Neural progenitor cell (in vitro differentiated cells): Measurements from ENCODE around the gene GABPB2. TPM values are rescaled to one million over a fixed set of nuclear protein-coding genes. Genes with fewer than 3 reads are reported as not detected.

Experiments used
- DNase-seq: peaks from one replicate; pipeline ENCODE4 v3.0.0-alpha.2; 2016; ENCODE audit warnings: low spot score
- H2AFZ ChIP-seq: fragments of 200-600 bp; sonication (generic); replicated peaks from 2 replicates; pipeline ENCODE4 v1.6.1; 2016; ENCODE audit warnings: antibody characterized with exemption
- H3F3A ChIP-seq: fragments of 200-600 bp; sonication (generic); 2 replicates; pipeline ENCODE4 v1.6.1; 2016; ENCODE audit warnings: antibody characterized with exemption, low read depth
- H3K27ac ChIP-seq: fragments of 200-600 bp; sonication (generic); 2 replicates; pipeline ENCODE4 v1.5.1; 2016; ENCODE audit warnings: mild to moderate bottlenecking
- H3K27me3 ChIP-seq: fragments of 200-600 bp; sonication (generic); 2 replicates; pipeline ENCODE4 v1.6.1; 2016; ENCODE audit warnings: mild to moderate bottlenecking, moderate library complexity
- H3K36me3 ChIP-seq: fragments of 200-600 bp; sonication (generic); 2 replicates; pipeline ENCODE4 v1.5.1; 2016
- H3K4me1 ChIP-seq: fragments of 200-600 bp; sonication (generic); 2 replicates; pipeline ENCODE4 v1.6.1; 2016; ENCODE audit warnings: mixed run types
- H3K4me2 ChIP-seq: fragments of 200-600 bp; sonication (generic); 2 replicates; pipeline ENCODE4 v1.6.1; 2016
- H3K4me3 ChIP-seq: fragments of 200-600 bp; sonication (generic); 2 replicates; pipeline ENCODE4 v1.5.1; 2016
- H3K79me2 ChIP-seq: fragments of 200-600 bp; sonication (generic); 2 replicates; pipeline ENCODE4 v1.6.1; 2016; ENCODE audit warnings: low read depth
- H3K9ac ChIP-seq: fragments of 200-600 bp; sonication (generic); 2 replicates; pipeline ENCODE4 v1.6.1; 2016
- H3K9me3 ChIP-seq: fragments of 200-600 bp; sonication (generic); 2 replicates; pipeline ENCODE4 v1.5.1; 2016; ENCODE audit warnings: low read depth
- H4K20me1 ChIP-seq: fragments of 200-600 bp; sonication (generic); 2 replicates; pipeline ENCODE4 v1.6.1; 2016; ENCODE audit warnings: low read depth
- H3K27ac Mint-ChIP-seq: 3 replicates; pipeline ENCODE4 v1.8.0; 2021; ENCODE audit warnings: mixed read lengths
- H3K27me3 Mint-ChIP-seq: 2 replicates; pipeline ENCODE4 v1.8.0; 2022; ENCODE audit warnings: low read depth, mild to moderate bottlenecking, inconsistent platforms, moderate library complexity, mixed read lengths; ENCODE audit not compliant: insufficient read depth
- H3K36me3 Mint-ChIP-seq: 3 replicates; pipeline ENCODE4 v1.8.0; 2021; ENCODE audit warnings: mixed read lengths
- H3K4me1 Mint-ChIP-seq: 3 replicates; pipeline ENCODE4 v1.8.0; 2021; ENCODE audit warnings: mixed read lengths
- H3K4me3 Mint-ChIP-seq: 3 replicates; pipeline ENCODE4 v1.8.0; 2021; ENCODE audit warnings: mild to moderate bottlenecking, moderate library complexity, mixed read lengths
- H3K9me3 Mint-ChIP-seq: 3 replicates; pipeline ENCODE4 v1.8.0; 2020; ENCODE audit warnings: mixed read lengths
- CTCF ChIP-seq: fragments of 200-600 bp; sonication (generic); IDR thresholded peaks from 2 replicates; pipeline ENCODE4 v1.5.1; 2017; ENCODE audit warnings: antibody characterized with exemption, mild to moderate bottlenecking
- EZH2 ChIP-seq: fragments of 200-600 bp; sonication (generic); IDR thresholded peaks from 2 replicates; pipeline ENCODE4 v1.6.1; 2017; ENCODE audit warnings: antibody characterized with exemption, mild to moderate bottlenecking, moderate library complexity
- EZH2phosphoT487 ChIP-seq: fragments of 200-600 bp; sonication (generic); IDR thresholded peaks from 2 replicates; pipeline ENCODE4 v1.6.1; 2017; ENCODE audit warnings: antibody characterized with exemption
- small RNA-seq: library from RNA; depleted of rRNA; stranded (forward); fragments of <200 nt; gene quantifications from one replicate; pipeline ENCODE3, GENCODE V24; 2015
- total RNA-seq: library from RNA; depleted of rRNA; stranded (reverse); fragments of >200 nt; gene quantifications from 2 replicates; pipeline ENCODE4 v1.2.3, GENCODE V29; 2015; ENCODE audit warnings: low replicate concordance

GABPB2 gene
- total RNA-seq, 1 donor from 2014 or later, result 6.9 TPM

GRCh38 chr1:151166505-151166956 lies 96.0 kb downstream of the GABPB2 start:
- H3K27me3 Mint-ChIP-seq, result peaks cover 4% of the 10 kb centered on the region
- H3K36me3 Mint-ChIP-seq, result peaks cover 11% of the 10 kb centered on the region
- H4K20me1 ChIP-seq, result no peaks in the 10 kb centered on the region

GRCh38 chr1:151167116-151167515 lies 96.6 kb downstream of the GABPB2 start:
- Histone ChIP-seq H2AFZ (no peak overlapping the region), H3K4me3 (peak overlapping the region; percentile 89), H3K4me1 (peaks cover 10% of the 10 kb centered on the region), H3F3A (peaks cover 32% of the 10 kb centered on the region), H3K27me3 (no peaks in the 10 kb centered on the region), H4K20me1 (no peaks in the 10 kb centered on the region), H3K36me3 (no peaks in the 10 kb centered on the region), H3K9ac (no peak overlapping the region), H3K9me3 (no peaks in the 10 kb centered on the region), H3K4me2 (peak overlapping the region; percentile 88), H3K79me2 (peaks cover 26% of the 10 kb centered on the region), H3K27ac (no peak overlapping the region)
- Mint-ChIP-seq H3K36me3 (peaks cover 6% of the 10 kb centered on the region), H3K9me3 (no peaks in the 10 kb centered on the region), H3K27me3 (peaks cover 4% of the 10 kb centered on the region), H3K27ac (no peak overlapping the region), H3K4me1 (peaks cover 19% of the 10 kb centered on the region), H3K4me3 (peak overlapping the region; percentile 93)
- TF ChIP-seq EZH2 (no peak), CTCF (no peak), EZH2phosphoT487 (no peak)
- DNase-seq, result no peak

More at GRCh38 chr1:151166505-151166956, 96.0 kb downstream of the GABPB2 start:
- Mint-ChIP-seq H3K4me1 (peaks cover 19% of the 10 kb centered on the region), H3K4me3 (peak overlapping the region; percentile 93), H3K9me3 (no peaks in the 10 kb centered on the region), H3K27ac (peak overlapping the region; percentile 43)
- Histone ChIP-seq H3F3A (peaks cover 32% of the 10 kb centered on the region), H3K4me1 (peaks cover 10% of the 10 kb centered on the region), H3K4me2 (peak overlapping the region; percentile 88), H3K9me3 (no peaks in the 10 kb centered on the region), H3K4me3 (peak overlapping the region; percentile 89), H3K79me2 (peaks cover 26% of the 10 kb centered on the region), H3K27ac (no peak overlapping the region), H3K9ac (peak overlapping the region; percentile 92), H3K36me3 (no peaks in the 10 kb centered on the region), H2AFZ (peak overlapping the region; percentile 97), H3K27me3 (no peaks in the 10 kb centered on the region)
- peak; percentile 67 for DNase-seq
- no peak for TF ChIP-seq CTCF
- TF ChIP-seq EZH2phosphoT487, result no peak

DNA sequence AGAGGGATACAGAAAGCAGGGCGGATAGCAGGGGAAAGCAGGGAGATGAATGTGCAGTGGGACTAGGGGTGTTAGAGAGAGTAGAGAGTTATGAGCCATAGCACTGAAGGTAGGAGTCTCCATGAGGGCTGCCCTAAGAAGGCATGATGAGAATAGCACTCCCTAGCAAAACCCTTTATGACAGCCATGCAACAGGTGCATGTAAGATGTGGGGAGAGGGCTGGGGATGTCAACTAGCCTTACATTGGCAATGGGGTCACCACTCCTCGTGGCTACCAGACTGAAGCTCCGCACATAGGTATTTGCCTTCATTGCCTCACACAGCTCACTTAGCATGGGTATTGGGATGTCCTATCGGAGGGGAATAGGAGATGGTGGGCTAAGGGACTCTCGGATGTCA lies 100.6 kb downstream of the GABPB2 start:
- no peak for TF ChIP-seq CTCF
- no peak for TF ChIP-seq EZH2phosphoT487
- TF ChIP-seq EZH2, result no peak
- H3K9me3 Mint-ChIP-seq, result no peaks in the 10 kb centered on the region

More for the DNA sequence above, 100.6 kb downstream of the GABPB2 start:
- H3K4me2 ChIP-seq, result no peak overlapping the region
- no peaks in the 10 kb centered on the region for H3K36me3 ChIP-seq
- no peak overlapping the region for H3K4me3 ChIP-seq
- H2AFZ ChIP-seq, result no peak overlapping the region
- no peak for DNase-seq
- Mint-ChIP-seq H3K4me1 (peaks cover 2% of the 10 kb centered on the region), H3K27ac (no peak overlapping the region), H3K36me3 (peaks cover 13% of the 10 kb centered on the region), H3K4me3 (no peak overlapping the region), H3K27me3 (peaks cover 2% of the 10 kb centered on the region)
- no peak overlapping the region for H3K27ac ChIP-seq
- no peak overlapping the region for H3K9ac ChIP-seq
- peaks cover 4% of the 10 kb centered on the region for H3K4me1 ChIP-seq
- no peaks in the 10 kb centered on the region for H3K27me3 ChIP-seq
- peaks cover 17% of the 10 kb centered on the region for H3F3A ChIP-seq
- H3K9me3 ChIP-seq, result no peaks in the 10 kb centered on the region
- no peaks in the 10 kb centered on the region for H4K20me1 ChIP-seq
- peaks cover 13% of the 10 kb centered on the region for H3K79me2 ChIP-seq

Small RNAs within 50 kb of the gene (small RNA-seq; reads per million reads assigned to genes)
- gene RNU6-884P, result not detected

Other genes with a start within 250 kb of the GABPB2 start
- gene ARNT, start 194.2 kb upstream of the GABPB2 start, total RNA-seq, result 34.9 and 39.0 TPM in 2 replicates
- gene CTXND2, start 183.6 kb upstream of the GABPB2 start, total RNA-seq, result not detected in 2 replicates
- 63.4 and 79.5 TPM in 2 replicates for gene SETDB1, start 144.4 kb upstream of the GABPB2 start, total RNA-seq
- 104 and 122 TPM in 2 replicates for gene CERS2, start 95.9 kb upstream of the GABPB2 start, total RNA-seq
- gene ANXA9, start 88.5 kb upstream of the GABPB2 start, total RNA-seq, result 0.77 TPM in 1 of 2 replicates, not detected in the other
- gene MINDY1, start 63.9 kb upstream of the GABPB2 start, total RNA-seq, result 8.5 and 15.8 TPM in 2 replicates
- gene PRUNE1, start 62.3 kb upstream of the GABPB2 start, total RNA-seq, result 27.0 and 33.0 TPM in 2 replicates
- gene BNIPL, start 34.2 kb upstream of the GABPB2 start, total RNA-seq, result 0.97 and 1.0 TPM in 2 replicates
- gene C1orf56, start 23.0 kb upstream of the GABPB2 start, total RNA-seq, result 2.9 and 5.5 TPM in 2 replicates
- 50.7 and 54.9 TPM in 2 replicates for gene CDC42SE1, start 11.1 kb upstream of the GABPB2 start, total RNA-seq
- 27.9 and 37.0 TPM in 2 replicates for gene MLLT11, start 10.4 kb upstream of the GABPB2 start, total RNA-seq
- gene SEMA6C, start 75.9 kb downstream of the GABPB2 start, total RNA-seq, result 5.6 and 12.1 TPM in 2 replicates
- not detected in 2 replicates for gene TNFAIP8L2, start 85.9 kb downstream of the GABPB2 start, total RNA-seq
- gene LYSMD1, start 95.1 kb downstream of the GABPB2 start, total RNA-seq, result 15.5 and 18.9 TPM in 2 replicates
- gene SCNM1, start 95.4 kb downstream of the GABPB2 start, total RNA-seq, result 22.0 and 25.3 TPM in 2 replicates
- not detected in 2 replicates for gene TMOD4, start 105.2 kb downstream of the GABPB2 start, total RNA-seq
- gene VPS72, start 119.4 kb downstream of the GABPB2 start, total RNA-seq, result 107 and 117 TPM in 2 replicates
- 81.2 and 90.6 TPM in 2 replicates for gene PIP5K1A, start 127.8 kb downstream of the GABPB2 start, total RNA-seq
- 123 and 162 TPM in 2 replicates for gene PSMD4, start 184.0 kb downstream of the GABPB2 start, total RNA-seq
- gene ZNF687, start 211.5 kb downstream of the GABPB2 start, total RNA-seq, result 20.2 and 43.1 TPM in 2 replicates